GM18873 (cell line): ENCODE data around the gene TMEM140.

ENCODE experiments used
- ATAC-seq: cut with Tn5 transposase; IDR thresholded peaks from one replicate; pipeline ENCODE4 v1.9.1; 2021; ENCODE audit warnings: mild to moderate bottlenecking, moderate library complexity, moderate number of reproducible peaks; ENCODE audit not compliant: unreplicated experiment, low FRiP score

Gene TMEM140

DNA sequence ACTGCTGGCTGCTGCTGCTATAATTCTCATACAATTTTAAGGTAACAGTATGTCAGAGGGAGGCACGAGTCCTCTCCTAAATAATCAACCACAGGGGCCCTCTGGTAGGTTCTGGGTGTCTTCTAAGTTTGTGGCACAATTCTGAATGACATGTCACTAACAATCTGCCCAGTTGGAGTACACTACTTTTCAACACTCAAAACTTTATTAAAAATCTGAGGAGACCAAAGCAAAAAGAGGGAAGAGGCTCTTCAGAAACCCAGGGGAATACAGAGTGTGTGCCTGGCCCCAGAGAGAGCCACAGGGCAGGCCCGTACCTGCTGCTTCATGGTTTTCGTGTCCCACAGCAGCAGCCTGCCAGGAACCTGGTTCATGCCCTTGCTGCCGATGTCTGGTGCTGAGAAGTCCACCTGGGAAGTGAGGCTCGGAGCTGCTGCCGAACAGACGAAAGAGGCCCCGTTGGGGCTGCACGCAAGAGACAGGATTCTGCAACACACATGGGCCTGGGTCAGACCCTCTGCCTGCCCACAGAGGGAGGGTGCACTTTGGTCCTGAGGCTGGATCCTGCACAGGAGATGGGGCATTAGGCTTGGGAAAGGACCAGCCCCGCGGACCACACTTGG, 45.2 kb downstream of the TMEM140 start:
- no peak for ATAC-seq

- no peak for ATAC-seq
Measured at GRCh38 chr7:135193615-135194081, 45.8 kb downstream of the TMEM140 start.

GRCh38 chr7:135194494-135195095, 46.7 kb downstream of the TMEM140 start:
- no peak for ATAC-seq

GRCh38 chr7:135195156-135195555, 47.3 kb downstream of the TMEM140 start:
- no peak for ATAC-seq

- no peak for ATAC-seq
Measured at GRCh38 chr7:135195968-135196629, 48.2 kb downstream of the TMEM140 start.

DNA sequence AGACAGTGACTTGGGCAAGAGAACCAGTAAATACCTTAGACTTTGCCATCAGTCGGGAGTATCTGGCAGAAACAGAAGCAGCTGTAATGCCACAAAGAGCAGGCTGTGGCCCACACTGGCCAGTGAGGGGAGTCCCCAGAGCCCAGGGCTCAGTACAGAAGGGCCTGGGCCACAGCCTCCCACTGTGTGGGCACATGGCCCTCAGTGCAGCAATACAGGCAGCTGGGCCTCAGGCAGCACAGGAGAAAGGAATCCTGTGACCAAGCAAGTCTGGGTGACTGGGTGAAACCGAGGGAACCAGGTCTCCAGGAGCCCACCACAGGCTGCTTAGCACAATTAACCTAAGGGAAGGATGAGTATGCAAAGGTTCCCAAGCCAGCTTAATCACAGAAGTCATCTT, 49.5 kb downstream of the TMEM140 start:
- no peak for ATAC-seq

DNA sequence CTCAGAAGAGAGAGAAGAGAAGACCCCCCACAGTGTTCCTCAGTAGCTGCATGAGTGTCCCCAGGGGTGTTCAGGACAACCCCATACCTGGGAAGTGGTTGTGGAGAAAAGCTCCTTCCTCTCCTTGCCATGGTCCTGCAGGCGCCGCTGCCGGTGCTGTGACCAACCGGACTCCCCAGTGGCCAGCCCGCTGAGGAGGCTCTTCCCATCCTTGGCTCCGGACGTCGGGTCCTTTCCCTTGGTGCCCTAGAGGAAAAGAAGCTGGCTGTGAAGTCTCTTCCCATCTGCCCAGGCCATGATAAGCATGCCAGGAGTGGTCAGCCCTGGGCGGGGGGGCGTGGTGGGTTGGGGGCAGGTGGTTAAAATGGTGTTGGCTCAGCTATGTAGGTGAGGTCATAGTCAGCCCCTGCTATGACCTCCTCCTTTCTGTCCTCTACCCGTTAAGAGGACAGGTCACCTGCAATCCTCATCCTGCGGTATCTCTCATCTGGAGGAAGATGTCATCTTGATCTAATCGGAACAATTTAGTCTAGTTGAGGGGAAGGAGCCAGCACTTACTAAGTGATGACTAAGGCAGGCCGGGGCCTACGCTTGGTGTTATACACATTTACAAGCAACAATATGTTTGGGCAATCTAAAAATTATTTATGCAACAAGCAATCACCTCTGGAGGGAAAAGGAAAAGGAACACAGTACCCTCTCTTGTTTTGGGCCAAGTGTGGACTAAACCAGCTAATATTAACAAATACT, 50.2 kb downstream of the TMEM140 start:
- ATAC-seq = no peak

DNA sequence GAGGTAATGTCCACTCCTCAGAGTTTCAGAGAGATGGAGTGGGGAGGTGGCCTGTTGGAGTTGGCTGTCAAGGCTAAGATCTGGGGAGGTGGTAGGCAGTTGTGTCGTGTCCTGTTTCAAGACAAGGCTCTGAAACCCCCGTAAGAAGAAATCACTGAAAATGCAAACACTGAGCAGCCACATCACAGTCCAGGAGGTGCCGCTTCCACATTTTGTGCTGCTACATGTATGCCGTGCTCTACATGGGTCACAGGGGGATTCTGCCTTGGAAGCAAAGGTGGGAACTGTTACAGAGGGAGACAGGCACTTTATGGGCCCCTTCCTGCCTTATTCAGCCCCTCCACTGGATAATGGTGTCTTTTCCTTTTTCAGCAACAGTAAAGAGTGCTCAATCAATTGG, 51.6 kb downstream of the TMEM140 start:
- ATAC-seq = no peak

DNA sequence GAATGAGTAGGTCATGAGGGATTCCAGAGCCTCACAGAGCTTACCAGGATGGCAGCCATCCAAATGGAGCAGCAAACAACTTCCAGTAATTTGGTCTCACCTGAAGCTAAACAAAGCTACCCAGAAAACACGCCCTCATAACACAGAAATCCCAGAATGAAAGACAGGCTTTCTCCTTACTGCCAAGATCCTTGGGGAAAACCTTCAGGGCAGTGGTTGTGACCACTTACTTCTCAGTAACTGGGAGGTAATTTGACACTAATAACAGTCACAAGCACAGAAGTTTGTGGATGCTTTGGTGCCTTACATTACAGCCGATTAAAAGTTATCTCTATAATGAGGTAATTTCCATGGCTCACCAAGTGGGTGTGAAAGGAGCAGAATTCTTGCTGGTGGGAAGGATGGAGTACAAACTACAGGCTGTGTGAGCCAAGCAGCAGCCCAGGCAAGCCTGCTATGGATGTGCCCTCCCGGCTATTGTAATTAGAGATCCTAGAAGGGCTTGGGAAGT, 53.0 kb downstream of the TMEM140 start:
- no peak for ATAC-seq

DNA sequence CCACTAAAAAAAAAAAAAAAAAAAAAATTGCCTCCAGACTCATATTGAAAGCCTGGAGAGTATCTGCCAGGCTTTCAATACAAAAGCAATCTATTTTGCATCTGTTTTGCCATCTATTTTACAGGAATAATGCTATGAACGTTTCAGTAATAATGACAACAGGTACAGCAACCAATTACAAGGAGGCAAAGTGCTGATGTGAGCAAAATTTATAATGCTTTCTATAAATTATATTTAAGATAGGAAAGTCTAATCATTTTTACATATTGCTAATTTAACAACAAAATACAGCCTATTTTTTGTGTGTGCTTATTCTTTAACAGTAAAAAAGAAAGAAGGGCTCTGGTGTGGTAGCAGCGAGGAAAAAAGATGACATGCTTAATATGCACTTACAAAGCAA, 53.5 kb downstream of the TMEM140 start:
- ATAC-seq = no peak

DNA sequence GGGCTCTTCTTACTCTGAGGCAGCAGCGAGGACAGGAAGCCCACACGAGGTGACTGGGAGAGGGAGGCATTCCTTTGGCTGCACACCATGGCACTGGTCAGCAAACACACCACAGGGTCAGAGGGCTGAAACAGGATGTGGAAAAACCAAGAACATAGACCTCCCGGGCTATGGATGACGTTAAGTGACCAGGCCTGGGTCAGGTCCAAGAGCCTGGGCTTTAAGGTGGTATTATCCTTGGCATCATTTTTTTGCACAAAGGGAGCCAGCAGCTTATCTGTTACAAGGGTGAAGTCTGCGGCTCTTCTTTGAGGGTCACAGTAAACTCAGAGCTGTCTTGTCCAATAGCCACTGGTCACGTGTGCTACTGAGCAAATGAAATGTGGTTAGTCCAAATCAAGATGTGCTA, 56.5 kb downstream of the TMEM140 start:
- ATAC-seq = no peak

DNA sequence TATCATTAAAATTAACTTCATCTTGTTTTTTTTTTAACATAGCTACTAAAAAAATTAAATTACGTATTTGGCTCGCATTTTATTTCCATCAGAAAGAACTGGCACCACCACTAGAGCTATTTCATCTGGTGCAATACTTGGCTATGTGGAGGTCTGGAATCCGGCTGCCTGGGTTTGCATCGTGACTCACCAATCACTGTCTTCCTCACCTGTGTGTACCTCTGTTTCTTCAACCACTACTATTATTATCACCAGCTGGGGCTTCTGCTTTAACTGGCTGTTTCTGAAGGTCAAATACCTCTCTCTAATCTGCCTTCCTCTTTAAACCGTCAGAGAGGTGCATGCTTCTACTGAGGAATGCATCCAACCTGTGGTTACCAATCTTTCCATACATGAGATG, 57.0 kb downstream of the TMEM140 start:
- no peak for ATAC-seq

DNA sequence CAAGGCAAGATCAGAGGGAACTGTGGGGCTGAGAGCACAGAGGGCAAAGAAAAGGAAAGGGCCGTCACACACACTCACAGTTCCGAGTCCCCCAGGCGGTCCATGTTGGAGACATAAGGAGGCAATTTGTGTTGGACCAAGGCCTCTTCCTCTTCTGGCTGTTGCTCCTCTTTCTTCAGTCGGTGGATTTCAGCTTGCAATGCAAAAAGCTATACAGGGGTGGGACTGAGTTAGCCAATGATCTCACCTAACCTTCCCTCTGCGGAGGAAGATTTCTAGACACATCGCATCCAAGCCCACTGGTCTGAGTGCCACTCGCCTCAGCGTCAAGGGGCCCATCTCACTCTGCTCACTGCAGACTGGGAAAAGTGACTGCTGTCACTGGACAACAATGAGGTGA, 58.0 kb downstream of the TMEM140 start:
- no peak for ATAC-seq

GRCh38 chr7:135206941-135207391, 59.1 kb downstream of the TMEM140 start:
- peak; percentile 27 for ATAC-seq

GRCh38 chr7:135207406-135208101, 59.7 kb downstream of the TMEM140 start:
- no peak for ATAC-seq

- no peak for ATAC-seq
Measured at GRCh38 chr7:135208102-135208793, 60.4 kb downstream of the TMEM140 start.

DNA sequence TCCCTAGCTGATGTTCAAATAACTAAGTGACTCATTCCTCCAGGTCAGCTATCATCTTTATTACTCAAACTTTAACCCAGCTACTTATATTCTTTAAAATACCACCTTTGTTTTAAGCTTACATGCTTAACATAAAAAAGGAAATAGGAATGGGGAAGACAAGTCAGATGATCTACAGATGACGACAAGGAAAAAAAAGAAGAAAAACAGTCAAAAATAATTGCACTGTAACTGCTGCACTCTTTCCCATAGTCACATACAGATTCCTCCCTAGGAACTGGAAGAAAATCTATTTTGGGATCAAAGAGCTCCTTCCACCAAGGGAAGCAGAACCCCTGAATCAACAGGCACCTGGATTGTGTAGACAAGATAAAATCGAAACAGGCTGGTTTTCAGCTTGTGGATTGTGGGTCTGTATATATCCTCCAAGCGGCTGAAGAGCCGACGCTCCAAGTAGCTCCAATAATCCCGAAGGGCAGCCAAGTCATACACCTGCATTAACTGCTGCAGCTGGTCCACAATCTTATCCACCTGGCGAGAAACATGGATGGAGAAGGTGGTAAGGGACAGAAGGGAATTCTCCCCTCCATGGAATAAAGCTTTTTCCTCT, 61.5 kb downstream of the TMEM140 start:
- ATAC-seq = no peak

DNA sequence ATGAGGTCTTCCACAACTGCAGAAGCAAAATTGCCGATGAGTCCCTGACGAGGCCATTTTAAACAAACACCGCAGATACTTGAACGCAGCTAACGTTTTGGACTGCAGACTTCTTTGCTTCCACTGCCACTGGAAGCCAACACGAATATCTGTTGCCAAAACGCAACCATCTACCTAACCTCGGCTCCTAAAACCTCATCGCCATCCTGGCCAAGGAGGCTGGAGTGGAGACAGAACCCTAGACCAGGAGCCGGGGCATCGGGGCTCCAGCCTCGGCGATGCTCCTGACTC, 63.0 kb downstream of the TMEM140 start:
- ATAC-seq = no peak

- peak; percentile 69 for ATAC-seq
Measured at GRCh38 chr7:135211179-135211945, 63.5 kb downstream of the TMEM140 start, which contains the start of gene WDR91. WDR91 (minus strand) TSS chr7:135211526; CDS start chr7:135211502, 24 bp downstream.
